K562 (cell line): ENCODE data around the gene SLC25A33. TPM values are rescaled to one million over a fixed set of nuclear protein-coding genes. Genes with fewer than 3 reads are reported as not detected.

Experiments used
- ATAC-seq: fragments of 200-7000 bp; cut with Tn5 transposase; 3 replicates; pipeline ENCODE4 v1.9.1; 2020; ENCODE audit warnings: moderate library complexity
- BruUV-seq: library from RNA; stranded (reverse); fragments of 400-500 nt; replicated peaks from 2 replicates; lab custom pipeline; 2021; lab: Mats Ljungman, UMichigan
- CTCF ChIA-PET: fragments of 300-600 bp; formaldehyde crosslinking; extraction: SDS; loops from one replicate; lab custom pipeline; 2021; ENCODE audit warnings: low intra/inter-chr PET ratio; lab: Yijun Ruan, JAX
- POLR2A ChIA-PET: fragments of 300-600, 350-650 bp; sonication (Branson Sonifier 250); formaldehyde crosslinking; extraction: SDS; loops from one replicate; lab custom pipeline; 2021; ENCODE audit warnings: antibody characterized with exemption, inconsistent platforms; lab: Yijun Ruan, JAX
- DNase-seq, 4 experiments: peaks; one replicate each; pipeline versions ENCODE4 v3.0.0 to v3.0.0-alpha.2; 2011 to 2018; ENCODE audit warnings: low spot score in 3 of 4, mixed read lengths in 3 of 4; ENCODE audit errors: extremely low read depth in 1 of 4
- FAIRE-seq: peaks from 2 replicates; lab custom pipeline; 2011; peaks lifted over from hg19 to GRCh38; lab: Jason Lieb, UNC
- H2AFZ ChIP-seq: 2 replicates; pipeline ENCODE4 v1.6.0; 2011; ENCODE audit warnings: low read depth, low read length, control low read depth, inconsistent platforms
- H3K27ac ChIP-seq: fragments of 200-600 bp; 3 replicates; pipeline ENCODE4 v1.8.0; 2011; ENCODE audit warnings: low read depth, mild to moderate bottlenecking, control low read depth, inconsistent platforms, low read length, moderate library complexity, mixed read lengths; ENCODE audit errors: extremely low read depth
- H3K27me3 ChIP-seq, 2 experiments: fragments of 300-600 bp in 1 of 2; 2 replicates in 1 of 2; 3 replicates in 1 of 2; pipeline versions ENCODE4 v1.6.0 to v1.8.0; 2011; ENCODE audit warnings: inconsistent platforms in 2 of 2, low read length in 2 of 2, mild to moderate bottlenecking in 1 of 2, mixed read lengths in 1 of 2, moderate library complexity in 1 of 2; ENCODE audit not compliant: control insufficient read depth in 2 of 2, insufficient read depth in 2 of 2
- H3K36me3 ChIP-seq: fragments of 300-600 bp; 3 replicates; pipeline ENCODE4 v1.8.0; 2011; ENCODE audit warnings: mild to moderate bottlenecking, low read length, inconsistent platforms; ENCODE audit not compliant: control insufficient read depth, insufficient read depth
- H3K4me1 ChIP-seq, 2 experiments: fragments of 200-600 bp in 1 of 2; replicated peaks in 1 of 2; 2 replicates in 1 of 2; 3 replicates in 1 of 2; pipeline versions ENCODE4 v1.5.1 to v1.8.0; 2011; ENCODE audit warnings: inconsistent platforms in 2 of 2, low read length in 2 of 2, mild to moderate bottlenecking in 1 of 2, mixed read lengths in 1 of 2, moderate library complexity in 1 of 2; ENCODE audit not compliant: control insufficient read depth in 2 of 2, insufficient read depth in 2 of 2
- H3K4me2 ChIP-seq: 2 replicates; pipeline ENCODE4 v1.6.1; 2011; ENCODE audit warnings: low read length, control low read depth, inconsistent platforms, mixed read lengths; ENCODE audit not compliant: insufficient read depth
- H3K4me3 ChIP-seq: fragments of 200-600 bp; sonication (generic), shearing (Covaris generic); 2 replicates; pipeline ENCODE4 v1.5.1; 2016; ENCODE audit warnings: control low read depth, inconsistent platforms
- H3K79me2 ChIP-seq: fragments of 200-600 bp; 3 replicates; pipeline ENCODE4 v1.8.0; 2011; ENCODE audit warnings: low read length, inconsistent platforms; ENCODE audit not compliant: control insufficient read depth, insufficient read depth
- H3K9ac ChIP-seq, 2 experiments: 2 replicates each; pipeline versions ENCODE4 v1.6.0 to v1.6.1; 2011; ENCODE audit warnings: low read depth in 2 of 2, low read length in 2 of 2, control low read depth in 1 of 2, inconsistent platforms in 1 of 2, mild to moderate bottlenecking in 1 of 2, mixed read lengths in 1 of 2; ENCODE audit not compliant: insufficient read depth in 1 of 2
- H3K9me1 ChIP-seq: one replicate; pipeline ENCODE4 v1.6.0; 2011; ENCODE audit warnings: inconsistent platforms, mild to moderate bottlenecking, low read length, moderate library complexity; ENCODE audit not compliant: control insufficient read depth, insufficient read depth
- H3K9me3 ChIP-seq: replicated peaks from 2 replicates; pipeline ENCODE4 v1.5.1; 2011; ENCODE audit warnings: low read depth, low read length, inconsistent platforms; ENCODE audit not compliant: control insufficient read depth, insufficient read depth
- H4K20me1 ChIP-seq: replicated peaks from 2 replicates; pipeline ENCODE4 v1.6.1; 2011; ENCODE audit warnings: low read length, inconsistent platforms, mixed read lengths; ENCODE audit not compliant: control insufficient read depth, insufficient read depth
- FOS ChIP-seq: IDR thresholded peaks from 3 replicates; pipeline ENCODE4 v1.6.1; 2011; ENCODE audit not compliant: insufficient read length; ENCODE audit errors: extremely low read depth
- PRDM10 ChIP-seq: fragments of 450-650 bp; IDR thresholded peaks from 2 replicates; pipeline ENCODE4 v1.6.1; 2018; ENCODE audit not compliant: partially characterized antibody
- RBFOX2 ChIP-seq: fragments of 200-400 bp; formaldehyde crosslinking; IDR thresholded peaks from 2 replicates; pipeline ENCODE4 v1.6.1; 2017; ENCODE audit warnings: low read depth, mild to moderate bottlenecking, low read length, moderate library complexity
- WGBS: fragments of 100-300 bp; shearing (Covaris generic); methylation state at CpG from one replicate; pipeline ENCODE4 v1.1.6; 2016; ENCODE audit warnings: low coverage, mixed read lengths; ENCODE audit not compliant: insufficient coverage; ENCODE audit errors: missing lambda C conversion rate; 5-methylcytosine and 5-hydroxymethylcytosine counted together
- in situ Hi-C: fragments of 300-500 bp; cut with MboI; formaldehyde crosslinking; loops from 4 replicates; pipeline ENCODE4 v1.15.0; 2018; ENCODE audit warnings: inconsistent platforms, mixed read lengths
- intact Hi-C: fragments of 100-400 bp; cut with micrococcal nuclease; formaldehyde crosslinking; loops from 2 replicates; pipeline ENCODE4 v1.14.2; 2022
- polyA plus RNA-seq, 8 experiments: library from polyadenylated mRNA; depleted of rRNA in 4 of 8; stranded (reverse) in 5 of 8; unstranded in 3 of 8; fragments of >200 nt; fragmentation: Nextera tagmentation in 2 of 8; fragmentation: Illumina TruSeq in 1 of 8; extraction: Ambion mirVana in 2 of 8; extraction: Trizol in 1 of 8; gene quantifications; 2 replicates each; pipeline versions ENCODE4 v1.2.1 to v1.2.3, GENCODE V29; 2011 to 2014; ENCODE audit warnings: inconsistent platforms in 1 of 8, missing spikeins in 1 of 8
- total RNA-seq, 7 experiments: library from RNA; depleted of rRNA in 6 of 7; stranded (reverse); fragments of >200 nt in 6 of 7; fragmentation: Illumina TruSeq in 2 of 7; extraction: Trizol in 2 of 7; gene quantifications; 2 replicates each; pipeline versions ENCODE4 v1.2.1 to v1.2.3, GENCODE V29; 2011 to 2021; ENCODE audit warnings: low replicate concordance in 1 of 7

The SLC25A33 gene
- total and polyA plus RNA-seq, 9 of the 15 experiments (the other 6 are each of a cell fraction or from before 2014, with no cell fraction given) = 3.2 to 23.5 (median 17.5) TPM

GRCh38 chr1:9590945-9591668 lies 51.8 kb downstream of the SLC25A33 start:
- no peak for DNase-seq
- POLR2A ChIA-PET = interaction anchor here (0.7 kb wide), 1 partner anchor 27 kb away, joined by 3 read pairs; no protein-coding TSS in a partner anchor
- H3K4me1 ChIP-seq = peaks cover 35 to 77% of the 10 kb centered on the region in 2 experiments
- no peak overlapping the region for H2AFZ ChIP-seq
- H3K79me2 ChIP-seq = peaks cover 72% of the 10 kb centered on the region
- BruUV-seq = no TSS peak
- no peak for ATAC-seq
- H3K27ac ChIP-seq = no peak overlapping the region
- no peaks in the 10 kb centered on the region for H3K9me3 ChIP-seq
- TF ChIP-seq FOS (no peak), RBFOX2 (peak; percentile 33; the same call in 1 of the 2 replicates), PRDM10 (peak; percentile 18)
- no peak overlapping the region for H3K4me3 ChIP-seq
- H3K9ac ChIP-seq = peak overlapping the region in 1 of 2 experiments; percentile 93; a peak in 2 of 4 replicates
- 88% methylated on average over 18 of the region's 19 CpGs for WGBS
- H3K9me1 ChIP-seq = peaks cover 28% of the 10 kb centered on the region
- H3K4me2 ChIP-seq = peak overlapping the region; percentile 9; the same call in 1 of the 2 replicates
- H4K20me1 ChIP-seq = peaks cover 59% of the 10 kb centered on the region
- in situ Hi-C loops = no loop called here
- intact Hi-C loops = no loop called here
- CTCF ChIA-PET = no interaction called here
- peaks cover 37% of the 10 kb centered on the region; the same call in 2 of the 3 replicates for H3K36me3 ChIP-seq
- H3K27me3 ChIP-seq = no peaks in the 10 kb centered on the region
- no peak for FAIRE-seq
